ENCODE data around the gene VKORC1L1. TPM values are rescaled to one million over a fixed set of nuclear protein-coding genes. Genes with fewer than 3 reads are reported as not detected.
A peak's percentile ranks its signal among the peaks of the same experiment; 100 is the strongest.

Gene VKORC1L1
- total and polyA plus RNA-seq, 2 donors from 2014 or later: 6.5 to 18.0 TPM

DNA sequence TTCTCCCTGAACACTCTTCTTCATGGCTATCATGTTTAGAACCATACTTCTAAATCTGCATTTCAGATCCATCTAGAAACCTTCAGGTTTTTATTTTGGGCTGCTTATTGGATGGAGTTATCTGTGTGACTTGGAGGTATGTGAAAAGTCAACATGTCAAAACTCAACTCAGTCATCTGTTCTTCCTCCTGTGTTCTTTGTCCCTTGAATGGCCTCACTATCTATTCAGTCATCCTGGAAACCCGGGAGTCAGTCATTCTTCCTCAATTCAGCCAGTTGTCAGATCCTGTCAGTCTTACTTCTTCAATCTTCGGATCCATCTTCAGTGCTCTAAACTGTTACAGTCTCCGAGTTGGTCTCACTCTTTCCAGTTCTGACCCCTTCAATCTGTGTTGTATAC lies 52.2 kb downstream of the VKORC1L1 start:
- intact Hi-C loops (cut with DNase I): no loop called here
- FAIRE-seq: no peak
- no peak overlapping the region for H3K27ac ChIP-seq (ENCODE audit: low read depth in 2 of 2, low read length in 2 of 2)
- H3K9me3 ChIP-seq (ENCODE audit: control insufficient read depth in 2 of 3, insufficient read depth in 1 of 3, low read length in 3 of 3): no peaks in the 10 kb centered on the region
- no peaks in the 10 kb centered on the region for H3K36me3 ChIP-seq (ENCODE audit: control insufficient read depth in 2 of 3, insufficient read depth in 3 of 3, low read length in 3 of 3)
- no peak overlapping the region for H3K9ac ChIP-seq (ENCODE audit: low read length in 3 of 3)
- DNase-seq: no peak
- H3K4me3 ChIP-seq (ENCODE audit: low read length in 3 of 3): no peak overlapping the region
- TF ChIP-seq CTCF (IDR thresholded peaks at IDR 0.05; ENCODE audit: borderline replicate concordance, extremely low read depth, insufficient read depth): no peak
- H3K27me3 ChIP-seq (ENCODE audit: control insufficient read depth, insufficient read depth, low read length): no peaks in the 10 kb centered on the region
- H3K4me1 ChIP-seq (ENCODE audit: control insufficient read depth in 2 of 3, insufficient read depth in 2 of 3, low read depth in 1 of 3, low read length in 3 of 3): no peaks in the 10 kb centered on the region

DNA sequence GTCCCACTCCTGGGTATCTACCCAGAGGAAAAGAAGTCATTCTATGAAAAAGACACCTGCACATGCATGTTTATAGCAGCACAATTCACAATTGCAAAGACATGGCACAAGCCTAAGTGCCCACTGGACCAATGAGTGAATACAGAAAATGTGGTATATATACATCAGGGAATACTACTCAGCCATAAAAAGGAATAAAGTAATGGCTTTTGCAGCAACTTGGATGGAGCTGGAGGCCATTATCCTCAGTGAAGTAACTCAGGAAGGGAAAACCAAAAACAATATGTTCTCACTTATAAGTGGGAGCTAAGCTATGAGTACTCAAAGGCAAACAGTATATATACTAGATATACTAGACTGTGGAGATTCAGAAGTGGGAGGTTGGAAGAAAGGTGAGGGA lies 53.7 kb downstream of the VKORC1L1 start:
- intact Hi-C loops (cut with DNase I): no loop called here
- H3K9me3 ChIP-seq (ENCODE audit: control insufficient read depth in 2 of 3, insufficient read depth in 1 of 3, low read length in 3 of 3): no peaks in the 10 kb centered on the region
- TF ChIP-seq CTCF (IDR thresholded peaks at IDR 0.05; ENCODE audit: borderline replicate concordance, extremely low read depth, insufficient read depth): no peak
- DNase-seq: no peak
- no peaks in the 10 kb centered on the region for H3K27me3 ChIP-seq (ENCODE audit: control insufficient read depth, insufficient read depth, low read length)
- no peak overlapping the region for H3K4me3 ChIP-seq (ENCODE audit: low read length in 3 of 3)
- H3K27ac ChIP-seq (ENCODE audit: low read depth in 2 of 2, low read length in 2 of 2): no peak overlapping the region
- H3K4me1 ChIP-seq (ENCODE audit: control insufficient read depth in 2 of 3, insufficient read depth in 2 of 3, low read depth in 1 of 3, low read length in 3 of 3): no peaks in the 10 kb centered on the region
- H3K9ac ChIP-seq (ENCODE audit: low read length in 3 of 3): no peak overlapping the region
- no peak for FAIRE-seq
- H3K36me3 ChIP-seq (ENCODE audit: control insufficient read depth in 2 of 3, insufficient read depth in 3 of 3, low read length in 3 of 3): no peaks in the 10 kb centered on the region

GRCh38 chr7:65927489-65928448 lies 54.9 kb downstream of the VKORC1L1 start:
- no peak overlapping the region for H3K27ac ChIP-seq (ENCODE audit: low read depth in 2 of 2, low read length in 2 of 2)
- DNase-seq: peak in 2 of 5 donors; percentile 7 to 30

More at GRCh38 chr7:65927489-65928448, 54.9 kb downstream of the VKORC1L1 start:
- Histone ChIP-seq H3K4me1 (ENCODE audit: control insufficient read depth in 2 of 3, insufficient read depth in 2 of 3, low read depth in 1 of 3, low read length in 3 of 3) (no peaks in the 10 kb centered on the region), H3K9ac (ENCODE audit: low read length in 3 of 3) (no peak overlapping the region), H3K4me3 (ENCODE audit: low read length in 3 of 3) (no peak overlapping the region), H3K27me3 (ENCODE audit: control insufficient read depth, insufficient read depth, low read length) (no peaks in the 10 kb centered on the region), H3K9me3 (ENCODE audit: control insufficient read depth in 2 of 3, insufficient read depth in 1 of 3, low read length in 3 of 3) (no peaks in the 10 kb centered on the region), H3K36me3 (ENCODE audit: control insufficient read depth in 2 of 3, insufficient read depth in 3 of 3, low read length in 3 of 3) (no peaks in the 10 kb centered on the region)
- no peak for TF ChIP-seq CTCF (IDR thresholded peaks at IDR 0.05; ENCODE audit: borderline replicate concordance, extremely low read depth, insufficient read depth)
- intact Hi-C loops (cut with DNase I): no loop called here
- FAIRE-seq: no peak

All from kidney (tissue), 14 donors.